ENCODE measurements around the gene TPH2.

Gene TPH2

DNA sequence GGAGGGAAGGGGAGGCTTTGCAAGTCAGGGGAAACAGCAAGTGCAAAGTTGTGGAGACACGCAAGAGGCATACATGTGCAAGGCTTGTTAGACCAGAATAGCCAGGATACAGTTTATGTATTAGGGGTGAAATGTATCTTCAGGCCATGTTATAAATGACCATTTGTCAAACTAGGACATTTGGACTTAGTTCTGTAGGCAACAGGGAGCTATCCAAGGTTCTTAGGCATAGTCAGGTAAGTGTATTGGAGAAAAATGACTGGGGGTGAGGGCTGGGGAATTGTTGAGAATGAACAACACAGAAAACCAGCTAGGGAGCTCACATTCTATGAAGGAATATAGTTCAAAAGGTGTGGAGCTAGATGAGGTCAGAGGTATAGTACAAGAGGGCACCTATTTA, 42.5 kb downstream of the TPH2 start:
- in situ Hi-C loops (cut with HindIII; ENCODE audit: low sequenced_read_pairs) = no loop called here
- no peak overlapping the region for H3K4me3 ChIP-seq (ENCODE audit: low read depth, low read length)
- no peak for DNase-seq (ENCODE audit: low read depth)
- TF ChIP-seq CTCF (IDR thresholded peaks at IDR 0.05; ENCODE audit: low read depth, low read length, missing control alignments) = no peak

DNA sequence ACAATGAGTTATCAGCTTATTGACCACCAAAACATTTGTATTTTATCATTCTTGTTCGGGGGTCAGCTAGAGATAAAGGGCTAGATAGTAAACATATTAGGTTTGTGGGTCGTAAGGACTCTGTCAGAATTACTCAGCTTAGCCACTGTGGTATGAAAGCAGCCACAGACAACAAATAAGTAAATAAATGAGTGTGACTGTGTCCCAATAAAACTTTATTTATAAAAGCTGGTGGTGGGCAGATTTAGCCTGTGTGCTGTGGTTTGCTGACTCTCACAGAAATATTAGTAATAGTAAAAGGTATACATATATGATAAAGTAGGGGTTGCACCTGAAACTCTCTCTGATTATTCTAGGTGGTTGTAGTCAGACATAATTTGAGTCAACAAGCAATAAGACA, 56.1 kb downstream of the TPH2 start:
- no peak for TF ChIP-seq CTCF (IDR thresholded peaks at IDR 0.05; ENCODE audit: low read depth, low read length, missing control alignments)
- in situ Hi-C loops (cut with HindIII; ENCODE audit: low sequenced_read_pairs) = no loop called here
- no peak for DNase-seq (ENCODE audit: low read depth)
- H3K4me3 ChIP-seq (ENCODE audit: low read depth, low read length) = no peak overlapping the region

DNA sequence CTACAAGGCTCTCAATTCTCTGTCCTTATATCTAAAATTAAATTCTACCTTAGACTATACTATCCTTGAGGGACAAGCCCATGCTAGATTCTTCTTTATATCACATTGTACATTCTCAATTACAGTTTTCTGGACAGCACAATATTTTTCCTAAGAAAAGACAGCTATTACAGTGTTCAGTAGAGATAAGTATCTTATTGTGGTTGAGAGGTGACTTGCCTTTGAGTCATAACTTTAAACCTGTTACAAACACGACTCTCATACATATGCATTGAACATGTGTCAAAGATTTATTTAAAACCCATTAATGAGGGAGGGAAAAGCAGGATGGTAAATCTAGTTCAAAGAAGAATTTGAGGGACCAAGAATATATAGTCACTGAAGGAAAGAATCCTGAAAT, 61.1 kb downstream of the TPH2 start:
- no peak overlapping the region for H3K4me3 ChIP-seq (ENCODE audit: low read depth, low read length)
- no peak for TF ChIP-seq CTCF (IDR thresholded peaks at IDR 0.05; ENCODE audit: low read depth, low read length, missing control alignments)
- in situ Hi-C loops (cut with HindIII; ENCODE audit: low sequenced_read_pairs) = no loop called here
- DNase-seq (ENCODE audit: low read depth) = no peak

DNA sequence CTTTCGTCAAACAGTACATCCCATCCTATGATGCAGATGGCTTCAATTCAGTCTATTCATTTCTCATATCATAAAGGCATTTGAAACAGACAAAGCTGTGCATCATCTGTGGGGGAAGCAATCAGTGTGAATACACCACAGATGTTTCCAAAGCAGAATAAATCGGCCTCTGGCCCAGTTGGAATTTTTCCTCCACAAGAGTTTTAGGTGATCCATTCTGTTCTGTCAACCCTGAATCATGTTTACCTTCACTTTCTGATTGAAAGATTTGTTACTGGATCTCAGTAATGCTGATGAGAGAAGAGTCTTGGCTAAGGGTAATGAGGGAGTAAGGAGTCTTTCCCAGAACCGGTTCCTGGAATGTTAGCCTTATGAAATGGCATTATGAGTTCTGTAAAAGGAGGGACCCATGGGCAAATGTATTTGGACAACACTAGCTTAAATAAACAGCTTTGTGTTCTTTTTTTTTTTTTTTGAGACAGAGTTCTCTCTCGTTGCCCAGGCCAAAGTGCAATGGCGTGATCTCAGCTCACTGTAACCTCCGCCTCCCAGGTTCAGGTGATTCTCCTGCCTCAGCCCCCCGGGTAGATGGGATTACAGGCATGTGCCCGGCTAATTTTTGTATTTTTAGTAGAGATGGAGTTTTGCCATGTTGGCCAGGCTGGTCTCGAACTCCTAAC, 62.5 kb downstream of the TPH2 start:
- H3K4me3 ChIP-seq (ENCODE audit: low read depth, low read length) = no peak overlapping the region
- no peak for DNase-seq (ENCODE audit: low read depth)
- no peak for TF ChIP-seq CTCF (IDR thresholded peaks at IDR 0.05; ENCODE audit: low read depth, low read length, missing control alignments)
- in situ Hi-C loops (cut with HindIII; ENCODE audit: low sequenced_read_pairs) = no loop called here

DNA sequence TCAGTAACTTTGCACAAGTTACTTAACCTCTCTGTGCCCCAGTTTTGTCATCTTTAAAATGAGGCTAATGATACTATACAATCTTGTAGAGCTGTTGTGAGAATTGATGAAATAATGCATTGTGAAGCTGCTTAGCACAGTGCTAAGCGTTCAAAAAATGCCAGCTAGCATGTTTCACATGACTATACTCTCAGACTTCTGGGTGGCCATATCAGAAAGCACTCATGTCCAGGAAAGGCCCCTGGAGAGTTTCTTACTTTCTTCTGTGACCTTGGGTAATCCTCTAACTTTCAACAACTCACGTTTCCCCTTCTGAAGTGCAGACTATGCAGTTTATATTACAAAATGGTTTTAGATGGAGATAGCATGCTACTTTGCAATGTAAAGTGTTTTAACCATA, 68.1 kb downstream of the TPH2 start:
- H3K4me3 ChIP-seq (ENCODE audit: low read depth, low read length) = no peak overlapping the region
- in situ Hi-C loops (cut with HindIII; ENCODE audit: low sequenced_read_pairs) = no loop called here
- no peak for DNase-seq (ENCODE audit: low read depth)
- no peak for TF ChIP-seq CTCF (IDR thresholded peaks at IDR 0.05; ENCODE audit: low read depth, low read length, missing control alignments)

DNA sequence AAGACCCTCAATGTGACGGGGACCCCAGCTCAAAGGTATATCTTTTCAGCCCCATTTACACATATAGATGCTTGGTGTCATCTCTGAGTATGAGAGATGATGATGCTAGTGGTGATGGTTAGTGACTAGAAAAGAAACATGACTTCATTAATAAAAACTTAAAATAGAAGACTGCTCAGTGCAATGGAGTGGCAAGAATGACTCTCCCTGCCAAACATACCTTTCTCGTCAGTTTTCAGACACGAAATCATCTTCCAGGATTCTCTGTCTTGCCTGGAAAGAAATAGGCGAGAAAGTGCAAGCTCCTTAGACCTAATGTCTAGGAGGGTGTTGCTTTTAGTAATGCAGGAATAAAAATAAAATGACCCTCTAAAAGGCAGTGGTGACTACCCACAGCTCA, 71.7 kb downstream of the TPH2 start:
- H3K4me3 ChIP-seq (ENCODE audit: low read depth, low read length) = no peak overlapping the region
- in situ Hi-C loops (cut with HindIII; ENCODE audit: low sequenced_read_pairs) = no loop called here
- no peak for TF ChIP-seq CTCF (IDR thresholded peaks at IDR 0.05; ENCODE audit: low read depth, low read length, missing control alignments)
- DNase-seq (ENCODE audit: low read depth) = no peak

Data from astrocyte of the cerebellum (primary cell).